GM06990 (cell line): ENCODE measurements around the gene VWA8.

ENCODE experiments used
- DNase-seq: peaks from one replicate; pipeline ENCODE4 v3.0.0-alpha.2; 2011; ENCODE audit not compliant: insufficient read length; ENCODE audit errors: extremely low read depth
- H3K27me3 ChIP-seq: replicated peaks from 2 replicates; pipeline ENCODE4 v1.6.0; 2011; ENCODE audit warnings: low read length; ENCODE audit not compliant: control insufficient read depth, insufficient read depth
- H3K36me3 ChIP-seq: 2 replicates; pipeline ENCODE4 v1.5.1; 2011; ENCODE audit warnings: low read length; ENCODE audit not compliant: control insufficient read depth, insufficient read depth
- H3K4me3 ChIP-seq: replicated peaks from 2 replicates; pipeline ENCODE4 v1.5.1; 2011; ENCODE audit warnings: low read depth, mild to moderate bottlenecking, control low read depth, low read length
- TF ChIP-seq, protein P1 (sequence below): IDR thresholded peaks from 2 replicates; pipeline ENCODE4 v1.5.1; 2011; ENCODE audit warnings: low read length, control low read depth, mild to moderate bottlenecking, inconsistent platforms; ENCODE audit not compliant: insufficient read depth, poor library complexity, severe bottlenecking

Gene VWA8

GRCh38 chr13:41682001-41682400 is 278.9 kb downstream of the VWA8 start:
- Histone ChIP-seq H3K27me3 (no peaks in the 10 kb centered on the region), H3K4me3 (no peak overlapping the region), H3K36me3 (no peaks in the 10 kb centered on the region; the same call in 1 of the 2 replicates)
- DNase-seq = no peak
- TF ChIP-seq, protein P1, sequence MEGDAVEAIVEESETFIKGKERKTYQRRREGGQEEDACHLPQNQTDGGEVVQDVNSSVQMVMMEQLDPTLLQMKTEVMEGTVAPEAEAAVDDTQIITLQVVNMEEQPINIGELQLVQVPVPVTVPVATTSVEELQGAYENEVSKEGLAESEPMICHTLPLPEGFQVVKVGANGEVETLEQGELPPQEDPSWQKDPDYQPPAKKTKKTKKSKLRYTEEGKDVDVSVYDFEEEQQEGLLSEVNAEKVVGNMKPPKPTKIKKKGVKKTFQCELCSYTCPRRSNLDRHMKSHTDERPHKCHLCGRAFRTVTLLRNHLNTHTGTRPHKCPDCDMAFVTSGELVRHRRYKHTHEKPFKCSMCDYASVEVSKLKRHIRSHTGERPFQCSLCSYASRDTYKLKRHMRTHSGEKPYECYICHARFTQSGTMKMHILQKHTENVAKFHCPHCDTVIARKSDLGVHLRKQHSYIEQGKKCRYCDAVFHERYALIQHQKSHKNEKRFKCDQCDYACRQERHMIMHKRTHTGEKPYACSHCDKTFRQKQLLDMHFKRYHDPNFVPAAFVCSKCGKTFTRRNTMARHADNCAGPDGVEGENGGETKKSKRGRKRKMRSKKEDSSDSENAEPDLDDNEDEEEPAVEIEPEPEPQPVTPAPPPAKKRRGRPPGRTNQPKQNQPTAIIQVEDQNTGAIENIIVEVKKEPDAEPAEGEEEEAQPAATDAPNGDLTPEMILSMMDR = no peak

- TF ChIP-seq, protein P1 = no peak
- no peak for DNase-seq
- Histone ChIP-seq H3K36me3 (no peaks in the 10 kb centered on the region; the same call in 1 of the 2 replicates), H3K27me3 (no peaks in the 10 kb centered on the region), H3K4me3 (no peak overlapping the region)
Observed at GRCh38 chr13:41681587-41681986, 279.3 kb downstream of the VWA8 start.

DNA sequence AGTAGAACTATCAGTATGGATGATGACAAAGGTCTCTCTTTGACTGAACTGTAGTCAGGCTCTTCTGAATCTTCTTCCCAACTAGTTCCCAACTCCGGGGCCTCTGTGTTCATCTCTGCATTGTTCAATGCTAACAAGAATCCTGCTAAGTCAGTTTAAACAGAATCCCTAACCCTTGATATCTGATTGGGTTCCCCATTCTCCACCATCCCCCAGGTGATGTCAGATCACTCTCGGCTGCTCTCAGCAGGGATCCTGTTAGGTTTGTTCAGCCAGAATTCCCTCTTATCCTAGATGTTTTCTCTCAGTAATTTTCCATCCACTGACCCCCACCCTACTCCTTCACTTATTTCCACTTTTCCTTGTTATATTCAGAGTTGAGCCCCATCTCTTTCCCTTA is 280.0 kb downstream of the VWA8 start:
- Histone ChIP-seq H3K27me3 (no peaks in the 10 kb centered on the region), H3K36me3 (no peaks in the 10 kb centered on the region; the same call in 1 of the 2 replicates), H3K4me3 (no peak overlapping the region)
- TF ChIP-seq, protein P1 = no peak
- DNase-seq = no peak

DNA sequence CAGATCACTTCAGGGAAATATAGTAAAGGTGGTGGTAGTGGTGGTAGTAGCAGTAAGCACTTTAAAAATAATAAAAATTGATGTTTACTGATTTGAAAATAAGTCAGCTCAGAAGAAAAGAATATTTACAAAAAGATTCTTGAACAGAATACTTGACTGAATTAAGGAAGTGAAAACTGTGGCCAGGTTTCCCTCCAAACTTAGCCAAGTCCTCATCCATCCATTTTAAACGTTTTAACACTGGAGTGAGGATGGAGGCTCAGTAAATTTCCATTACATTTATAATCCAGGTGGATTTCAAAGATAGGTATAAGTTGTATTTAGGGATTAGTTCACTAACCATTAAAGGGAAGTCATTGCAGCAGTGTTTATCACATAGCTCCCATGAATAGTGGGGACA is 282.1 kb downstream of the VWA8 start:
- TF ChIP-seq, protein P1 = no peak
- H3K36me3 ChIP-seq = no peaks in the 10 kb centered on the region; the same call in none of the 2 replicates
- H3K4me3 ChIP-seq = no peak overlapping the region
- DNase-seq = no peak
- H3K27me3 ChIP-seq = no peaks in the 10 kb centered on the region

DNA sequence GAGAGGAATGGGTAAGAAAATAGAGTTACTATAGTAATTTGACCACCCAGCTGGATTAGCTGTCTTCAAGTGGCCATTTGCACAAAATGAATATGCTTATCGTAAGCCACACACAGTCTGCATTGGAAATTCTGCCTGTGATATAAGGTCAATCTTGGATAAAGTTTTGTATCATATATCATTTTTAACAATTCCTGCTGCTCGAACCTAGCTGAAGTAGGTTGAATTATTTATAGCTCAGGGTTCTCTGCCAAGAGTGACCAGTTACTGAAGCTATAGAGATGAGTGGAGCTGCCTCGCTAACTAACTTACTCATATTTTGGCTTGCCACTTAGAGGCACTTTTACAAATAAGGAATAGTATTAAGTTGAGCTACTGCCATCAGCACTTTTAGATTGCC is 282.7 kb downstream of the VWA8 start:
- Histone ChIP-seq H3K27me3 (no peaks in the 10 kb centered on the region), H3K4me3 (no peak overlapping the region), H3K36me3 (no peaks in the 10 kb centered on the region; the same call in 1 of the 2 replicates)
- no peak for DNase-seq
- TF ChIP-seq, protein P1 = no peak

DNA sequence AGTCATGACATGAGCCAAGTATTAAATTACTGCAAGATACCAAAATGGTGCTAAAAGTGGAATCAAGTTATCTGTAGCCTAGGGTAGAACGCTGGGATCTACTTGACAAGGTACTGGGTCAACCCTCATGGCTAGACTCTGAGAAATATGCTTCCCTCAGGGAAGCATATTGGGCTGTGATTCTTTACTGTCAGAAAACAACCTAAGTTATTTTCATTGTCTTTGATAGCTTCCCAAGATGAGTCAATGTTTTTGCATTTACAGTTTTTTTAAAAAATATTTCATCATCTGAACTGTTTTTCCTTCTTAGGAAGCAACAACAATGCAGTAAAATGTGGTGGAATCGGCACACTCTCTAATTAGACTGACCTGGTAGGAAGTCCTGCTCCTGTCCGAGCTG is 285.6 kb downstream of the VWA8 start:
- Histone ChIP-seq H3K36me3 (no peaks in the 10 kb centered on the region; the same call in 1 of the 2 replicates), H3K27me3 (no peaks in the 10 kb centered on the region), H3K4me3 (no peak overlapping the region)
- TF ChIP-seq, protein P1 = no peak
- no peak for DNase-seq
